Osteoblast (primary cell): ENCODE measurements around the gene SOCS2. TPM values are rescaled to one million over a fixed set of nuclear protein-coding genes. Genes with fewer than 3 reads are reported as not detected.
"Not testable (repeated sequence)": the region's sequence is repeated elsewhere in the genome, so short reads cannot be mapped to it uniquely, and the experiment has no call there.

Source experiments
- DNase-seq: peaks from one replicate; pipeline ENCODE4 v3.0.0; 2011; ENCODE audit warnings: low spot score, mixed read lengths; ENCODE audit not compliant: insufficient read length; ENCODE audit errors: missing footprints
- H2AFZ ChIP-seq: 2 replicates; pipeline ENCODE4 v1.6.0; 2011; ENCODE audit warnings: mild to moderate bottlenecking, low read length
- H3K27ac ChIP-seq: 2 replicates; pipeline ENCODE4 v1.5.1; 2011; ENCODE audit warnings: mild to moderate bottlenecking, low read depth, low read length, moderate library complexity
- H3K27me3 ChIP-seq: 2 replicates; pipeline ENCODE4 v1.6.0; 2012; ENCODE audit warnings: mild to moderate bottlenecking, control low read depth, inconsistent platforms, low read length, moderate library complexity; ENCODE audit not compliant: insufficient read depth
- H3K36me3 ChIP-seq: 2 replicates; pipeline ENCODE4 v1.5.1; 2011; ENCODE audit warnings: mild to moderate bottlenecking, low read length, control low read depth, moderate library complexity; ENCODE audit not compliant: insufficient read depth
- H3K4me1 ChIP-seq: 2 replicates; pipeline ENCODE4 v1.5.1; 2011; ENCODE audit warnings: mild to moderate bottlenecking, low read length, control low read depth, moderate library complexity; ENCODE audit not compliant: insufficient read depth
- H3K4me2 ChIP-seq: 2 replicates; pipeline ENCODE4 v1.6.0; 2011; ENCODE audit warnings: mild to moderate bottlenecking, low read length; ENCODE audit not compliant: insufficient read depth
- H3K4me3 ChIP-seq: fragments of 200-600 bp; sonication (generic); 3 replicates; pipeline ENCODE4 v1.5.1; 2012; ENCODE audit warnings: mild to moderate bottlenecking, low read length, inconsistent platforms; ENCODE audit not compliant: insufficient read depth
- H3K79me2 ChIP-seq: 2 replicates; pipeline ENCODE4 v1.6.0; 2012; ENCODE audit warnings: mild to moderate bottlenecking, low read length, control low read depth, inconsistent platforms; ENCODE audit not compliant: insufficient read depth
- H3K9me3 ChIP-seq: 2 replicates; pipeline ENCODE4 v1.5.1; 2011; ENCODE audit warnings: low read depth, low read length, control low read depth
- H4K20me1 ChIP-seq: 2 replicates; pipeline ENCODE4 v1.6.0; 2012; ENCODE audit warnings: mild to moderate bottlenecking, low read length, control low read depth; ENCODE audit not compliant: insufficient read depth
- total RNA-seq: library from RNA; depleted of rRNA; stranded (reverse); fragments of >200 nt; gene quantifications from 2 replicates; pipeline ENCODE4 v1.2.3, GENCODE V29; 2012
- TF ChIP-seq, protein P1 (sequence below): IDR thresholded peaks from 2 replicates; pipeline ENCODE4 v1.5.1; 2011; ENCODE audit warnings: mild to moderate bottlenecking, low read depth, low read length, moderate library complexity; ENCODE audit errors: extremely low read depth

SOCS2 gene
- total RNA-seq, 1 donor, result 32.6 TPM

GRCh38 chr12:93547778-93548177 is 24.7 kb upstream of the SOCS2 start:
- no peaks in the 10 kb centered on the region for H3K9me3 ChIP-seq
- no peaks in the 10 kb centered on the region for H3K36me3 ChIP-seq
- TF ChIP-seq, protein P1, sequence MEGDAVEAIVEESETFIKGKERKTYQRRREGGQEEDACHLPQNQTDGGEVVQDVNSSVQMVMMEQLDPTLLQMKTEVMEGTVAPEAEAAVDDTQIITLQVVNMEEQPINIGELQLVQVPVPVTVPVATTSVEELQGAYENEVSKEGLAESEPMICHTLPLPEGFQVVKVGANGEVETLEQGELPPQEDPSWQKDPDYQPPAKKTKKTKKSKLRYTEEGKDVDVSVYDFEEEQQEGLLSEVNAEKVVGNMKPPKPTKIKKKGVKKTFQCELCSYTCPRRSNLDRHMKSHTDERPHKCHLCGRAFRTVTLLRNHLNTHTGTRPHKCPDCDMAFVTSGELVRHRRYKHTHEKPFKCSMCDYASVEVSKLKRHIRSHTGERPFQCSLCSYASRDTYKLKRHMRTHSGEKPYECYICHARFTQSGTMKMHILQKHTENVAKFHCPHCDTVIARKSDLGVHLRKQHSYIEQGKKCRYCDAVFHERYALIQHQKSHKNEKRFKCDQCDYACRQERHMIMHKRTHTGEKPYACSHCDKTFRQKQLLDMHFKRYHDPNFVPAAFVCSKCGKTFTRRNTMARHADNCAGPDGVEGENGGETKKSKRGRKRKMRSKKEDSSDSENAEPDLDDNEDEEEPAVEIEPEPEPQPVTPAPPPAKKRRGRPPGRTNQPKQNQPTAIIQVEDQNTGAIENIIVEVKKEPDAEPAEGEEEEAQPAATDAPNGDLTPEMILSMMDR, result no peak
- no peak overlapping the region for H3K4me3 ChIP-seq
- DNase-seq, result no peak
- H2AFZ ChIP-seq, result no peak overlapping the region
- H3K27ac ChIP-seq, result no peak overlapping the region
- no peaks in the 10 kb centered on the region for H3K4me1 ChIP-seq
- no peak overlapping the region for H3K4me2 ChIP-seq
- no peaks in the 10 kb centered on the region for H3K79me2 ChIP-seq
- no peaks in the 10 kb centered on the region for H4K20me1 ChIP-seq
- no peaks in the 10 kb centered on the region for H3K27me3 ChIP-seq

DNA sequence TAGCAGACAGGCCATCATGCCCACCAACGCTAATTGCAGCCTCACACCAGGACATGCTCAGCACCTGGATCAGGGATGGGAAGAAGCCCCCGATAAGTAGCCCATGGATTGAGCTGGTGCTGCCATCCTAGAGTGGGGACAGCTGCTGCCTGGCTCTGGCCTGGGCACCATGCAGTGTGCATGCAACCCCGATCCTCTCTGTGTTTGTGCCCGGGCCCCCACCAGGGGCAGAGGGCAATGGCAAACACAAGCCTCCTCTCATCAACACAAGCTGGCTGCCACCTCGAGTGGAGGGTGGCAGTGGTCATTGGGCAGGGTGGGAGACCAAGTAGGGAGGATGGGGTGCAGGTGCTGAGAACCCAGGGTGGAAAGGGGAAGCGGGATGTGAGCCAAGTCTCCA is 23.3 kb upstream of the SOCS2 start:
- Histone ChIP-seq H3K4me2 (no peak overlapping the region), H4K20me1 (no peaks in the 10 kb centered on the region)
- no peak for DNase-seq

DNA sequence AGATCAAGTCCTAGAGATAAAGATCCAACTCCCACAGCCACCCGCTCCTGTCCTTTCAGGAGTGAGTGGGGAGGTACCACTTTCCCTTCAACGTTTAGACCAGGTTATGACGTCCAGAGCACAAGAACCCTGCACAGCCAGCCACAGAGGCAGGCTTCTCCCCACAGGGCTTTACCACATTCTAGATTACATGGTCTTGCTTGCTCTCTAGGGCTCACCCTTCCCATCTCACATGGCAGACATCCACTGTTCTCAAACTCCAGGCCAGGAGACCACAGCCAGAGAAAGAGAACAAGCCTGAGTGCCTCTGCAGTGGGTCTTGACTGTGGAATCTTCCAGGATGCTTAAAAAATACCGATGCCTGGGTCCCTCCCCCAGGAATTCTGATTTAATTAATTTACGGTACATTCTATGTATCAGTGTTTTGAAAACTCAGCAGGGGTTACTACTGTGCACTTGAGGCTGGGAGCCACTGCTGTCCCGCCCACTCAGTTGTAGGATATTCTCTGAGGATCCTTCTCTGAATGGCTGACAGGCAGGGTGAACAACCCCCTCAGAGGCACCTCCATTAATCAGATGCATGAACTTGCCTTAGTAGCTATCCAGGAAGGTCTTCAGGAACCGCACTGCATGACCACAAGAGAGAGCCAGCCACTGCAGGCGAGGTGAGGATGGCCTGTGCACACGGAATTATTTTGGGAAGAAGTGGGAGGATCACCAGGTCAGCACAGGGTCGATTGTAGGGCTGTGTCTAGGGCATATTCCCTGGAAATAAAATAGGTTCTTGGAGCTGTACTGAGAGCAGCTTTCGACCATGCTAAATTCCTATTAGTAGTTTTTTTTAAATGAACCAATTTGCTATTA is 21.5 kb upstream of the SOCS2 start:
- no peaks in the 10 kb centered on the region for H3K36me3 ChIP-seq
- no peak overlapping the region for H3K4me3 ChIP-seq
- no peak overlapping the region for H3K4me2 ChIP-seq
- no peak overlapping the region for H3K27ac ChIP-seq
- no peak for DNase-seq
- H3K79me2 ChIP-seq, result no peaks in the 10 kb centered on the region
- TF ChIP-seq, protein P1, result no peak
- H4K20me1 ChIP-seq, result no peaks in the 10 kb centered on the region
- H3K9me3 ChIP-seq, result no peaks in the 10 kb centered on the region
- no peaks in the 10 kb centered on the region for H3K27me3 ChIP-seq
- no peak overlapping the region for H2AFZ ChIP-seq
- H3K4me1 ChIP-seq, result no peaks in the 10 kb centered on the region

More for the DNA sequence above, 23.3 kb upstream of the SOCS2 start:
- H3K27me3 ChIP-seq, result no peaks in the 10 kb centered on the region
- H3K9me3 ChIP-seq, result no peaks in the 10 kb centered on the region
- H2AFZ ChIP-seq, result no peak overlapping the region
- TF ChIP-seq, protein P1, result no peak
- H3K27ac ChIP-seq, result no peak overlapping the region
- H3K4me1 ChIP-seq, result no peaks in the 10 kb centered on the region
- H3K4me3 ChIP-seq, result no peak overlapping the region
- no peaks in the 10 kb centered on the region for H3K36me3 ChIP-seq
- H3K79me2 ChIP-seq, result no peaks in the 10 kb centered on the region

DNA sequence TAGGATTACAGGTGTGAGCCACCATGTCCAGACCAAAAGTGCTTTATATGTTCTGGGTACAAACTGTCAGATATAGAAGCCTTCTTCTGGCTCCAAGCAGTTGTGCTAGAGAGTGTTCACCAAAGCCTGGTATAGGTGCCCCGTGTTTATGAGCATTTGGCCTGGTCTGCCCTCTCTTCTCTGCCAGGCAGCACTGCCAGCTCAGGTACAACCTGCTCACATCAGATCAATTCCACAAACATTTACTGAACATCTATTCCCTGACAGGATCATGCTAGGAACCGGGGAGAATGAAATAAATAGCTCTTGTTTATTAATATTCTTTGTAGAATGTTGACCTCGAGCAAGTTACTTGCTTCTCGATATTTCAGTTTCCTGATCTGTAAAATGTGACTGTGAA is 20.0 kb upstream of the SOCS2 start:
- Histone ChIP-seq H3K27me3 (no peaks in the 10 kb centered on the region), H2AFZ (no peak overlapping the region), H3K4me2 (no peak overlapping the region), H3K9me3 (no peaks in the 10 kb centered on the region), H3K4me3 (no peak overlapping the region), H3K4me1 (no peaks in the 10 kb centered on the region), H3K36me3 (no peaks in the 10 kb centered on the region), H3K27ac (no peak overlapping the region), H4K20me1 (no peaks in the 10 kb centered on the region), H3K79me2 (no peaks in the 10 kb centered on the region)
- no peak for DNase-seq
- TF ChIP-seq, protein P1, result no peak

DNA sequence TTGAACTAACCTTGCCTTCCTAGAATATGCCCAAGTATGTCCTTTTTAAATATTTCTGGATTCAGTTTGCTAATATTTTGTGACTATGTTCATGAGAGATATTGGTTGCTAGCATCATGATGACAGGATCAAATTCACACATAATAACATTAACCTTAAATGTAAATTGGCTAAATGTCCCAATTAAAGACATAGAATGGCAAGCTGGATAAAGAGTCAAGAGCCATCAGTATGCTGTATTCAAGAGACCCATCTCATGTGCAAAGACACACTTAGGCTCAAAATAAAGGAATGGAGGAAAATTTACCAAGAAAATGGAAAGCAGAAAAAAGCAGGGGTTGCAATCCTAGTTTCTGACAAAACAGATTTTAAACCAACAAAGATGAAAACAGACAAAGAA is 14.6 kb upstream of the SOCS2 start:
- not testable (repeated sequence) for H3K9me3 ChIP-seq, H4K20me1 ChIP-seq, H3K4me2 ChIP-seq, H2AFZ ChIP-seq, H3K79me2 ChIP-seq, H3K36me3 ChIP-seq, H3K27ac ChIP-seq, H3K4me1 ChIP-seq, H3K4me3 ChIP-seq, H3K27me3 ChIP-seq, DNase-seq

- not testable (repeated sequence) for H3K27me3 ChIP-seq, H3K79me2 ChIP-seq, H3K36me3 ChIP-seq, DNase-seq, H3K4me3 ChIP-seq, H2AFZ ChIP-seq, H4K20me1 ChIP-seq, H3K4me1 ChIP-seq, H3K9me3 ChIP-seq, H3K4me2 ChIP-seq, H3K27ac ChIP-seq
Measured at GRCh38 chr12:93558685-93559084, 13.8 kb upstream of the SOCS2 start.
